Naive B cell (primary cell): ENCODE results near the gene PPM1H. TPM values are rescaled to one million over a fixed set of nuclear protein-coding genes. Genes with fewer than 3 reads are reported as not detected.

Experiments used
- ATAC-seq, 2 donors: fragments of 150-1000 bp; cut with Tn5 transposase; 2 replicates each; pipeline ENCODE4 v1.10.0; 2021; ENCODE audit warnings: low read depth in 2 of 2, mild to moderate bottlenecking in 2 of 2, moderate library complexity in 2 of 2
- DNase-seq: peaks from one replicate; pipeline ENCODE4 v3.0.0; 2022
- H3K27ac Mint-ChIP-seq, 6 donors: one replicate each; pipeline ENCODE4 v1.8.0; 2020 to 2022; ENCODE audit warnings: mild to moderate bottlenecking in 6 of 6, mixed read lengths in 6 of 6, moderate library complexity in 5 of 6, inconsistent platforms in 2 of 6
- H3K27me3 Mint-ChIP-seq, 3 donors: one replicate each; pipeline ENCODE4 v1.8.0; 2021 to 2022; ENCODE audit warnings: mixed read lengths in 3 of 3, mild to moderate bottlenecking in 1 of 3
- H3K36me3 Mint-ChIP-seq, 2 donors: one replicate each; pipeline ENCODE4 v1.8.0; 2020 to 2022; ENCODE audit warnings: mixed read lengths in 2 of 2, inconsistent platforms in 1 of 2, mild to moderate bottlenecking in 1 of 2
- H3K4me1 Mint-ChIP-seq, 3 donors: one replicate each; pipeline ENCODE4 v1.8.0; 2020 to 2022; ENCODE audit warnings: mixed read lengths in 3 of 3, inconsistent platforms in 1 of 3, mild to moderate bottlenecking in 1 of 3, moderate library complexity in 1 of 3
- H3K4me3 Mint-ChIP-seq, 8 donors: one replicate each; pipeline ENCODE4 v1.8.0; 2020 to 2022; ENCODE audit warnings: mild to moderate bottlenecking in 8 of 8, mixed read lengths in 8 of 8, moderate library complexity in 8 of 8, inconsistent platforms in 2 of 8
- H3K9me3 Mint-ChIP-seq, 7 donors: one replicate each; pipeline ENCODE4 v1.8.0; 2020 to 2022; ENCODE audit warnings: mixed read lengths in 7 of 7, mild to moderate bottlenecking in 5 of 7, inconsistent platforms in 2 of 7, moderate library complexity in 1 of 7
- polyA plus RNA-seq, 6 donors: library from polyadenylated mRNA; unstranded; fragments of 300-500 nt; fragmentation: Illumina TruSeq; gene quantifications; one replicate each; pipeline ENCODE4 v1.2.3, GENCODE V29; 2021; ENCODE audit warnings: low read depth in 6 of 6

Gene PPM1H
- polyA plus RNA-seq, 6 donors from 2014 or later = 0.05 to 0.15 (median 0.12) TPM; not detected in 3

GRCh38 chr12:62651138-62651537 lies 283.8 kb downstream of the PPM1H start:
- Mint-ChIP-seq H3K9me3 (peaks cover 0 to 2% (median 0%) of the 10 kb centered on the region in 7 donors), H3K36me3 (peaks cover 3 to 10% of the 10 kb centered on the region in 2 donors), H3K4me1 (peaks cover 0 to 4% (median 0%) of the 10 kb centered on the region in 3 donors), H3K4me3 (no peak overlapping the region), H3K27ac (no peak overlapping the region), H3K27me3 (peaks cover 0 to 24% (median 16%) of the 10 kb centered on the region in 3 donors)
- DNase-seq (no peak), ATAC-seq (no peak)

GRCh38 chr12:62649412-62650138 lies 285.4 kb downstream of the PPM1H start:
- no peak overlapping the region for H3K4me3 Mint-ChIP-seq
- peaks cover 0 to 2% (median 0%) of the 10 kb centered on the region in 7 donors for H3K9me3 Mint-ChIP-seq
- ATAC-seq = no peak
- H3K27me3 Mint-ChIP-seq = peaks cover 0 to 8% (median 3%) of the 10 kb centered on the region in 3 donors
- H3K27ac Mint-ChIP-seq = no peak overlapping the region
- peaks cover under 1 to 2% of the 10 kb centered on the region in 2 donors for H3K36me3 Mint-ChIP-seq
- DNase-seq = no peak
- H3K4me1 Mint-ChIP-seq = peaks cover 0 to 2% (median 0%) of the 10 kb centered on the region in 3 donors

GRCh38 chr12:62647586-62647985 lies 287.4 kb downstream of the PPM1H start:
- no peaks in the 10 kb centered on the region for H3K4me1 Mint-ChIP-seq
- DNase-seq = no peak
- H3K27me3 Mint-ChIP-seq = no peaks in the 10 kb centered on the region
- ATAC-seq = no peak
- H3K36me3 Mint-ChIP-seq = no peaks in the 10 kb centered on the region
- no peak overlapping the region for H3K27ac Mint-ChIP-seq
- no peak overlapping the region for H3K4me3 Mint-ChIP-seq
- peaks cover 0 to 2% (median 0%) of the 10 kb centered on the region in 7 donors for H3K9me3 Mint-ChIP-seq

- no peaks in the 10 kb centered on the region for H3K4me1 Mint-ChIP-seq
- H3K27me3 Mint-ChIP-seq = no peaks in the 10 kb centered on the region
- ATAC-seq = no peak
- peaks cover 0 to under 1% (median 0%) of the 10 kb centered on the region in 7 donors for H3K9me3 Mint-ChIP-seq
- no peak overlapping the region for H3K4me3 Mint-ChIP-seq
- DNase-seq = no peak
- H3K36me3 Mint-ChIP-seq = no peaks in the 10 kb centered on the region
- no peak overlapping the region for H3K27ac Mint-ChIP-seq
These were observed 288.4 kb downstream of the PPM1H start for GRCh38 chr12:62646566-62646965.

- no peak overlapping the region for H3K27ac Mint-ChIP-seq
- H3K27me3 Mint-ChIP-seq = no peaks in the 10 kb centered on the region
- no peaks in the 10 kb centered on the region for H3K36me3 Mint-ChIP-seq
- H3K9me3 Mint-ChIP-seq = peaks cover 0 to 3% (median 0%) of the 10 kb centered on the region in 7 donors
- no peak overlapping the region for H3K4me3 Mint-ChIP-seq
- no peak for ATAC-seq
- H3K4me1 Mint-ChIP-seq = no peaks in the 10 kb centered on the region
- no peak for DNase-seq
These were observed 291.5 kb downstream of the PPM1H start for GRCh38 chr12:62643486-62643885.

- DNase-seq (no peak), ATAC-seq (no peak)
- no peaks in the 10 kb centered on the region for H3K36me3 Mint-ChIP-seq
- H3K27me3 Mint-ChIP-seq = no peaks in the 10 kb centered on the region
- H3K4me3 Mint-ChIP-seq = no peak overlapping the region
- peaks cover 0 to 3% (median 0%) of the 10 kb centered on the region in 7 donors for H3K9me3 Mint-ChIP-seq
- peak overlapping the region in 1 of 6 donors; percentile 16 for H3K27ac Mint-ChIP-seq
- H3K4me1 Mint-ChIP-seq = no peaks in the 10 kb centered on the region
These were observed 292.5 kb downstream of the PPM1H start for GRCh38 chr12:62642486-62642885.

- peaks cover 0 to 3% (median 0%) of the 10 kb centered on the region in 7 donors for H3K9me3 Mint-ChIP-seq
These were observed 294.0 kb downstream of the PPM1H start for GRCh38 chr12:62640910-62641448.

GRCh38 chr12:62637679-62638078 lies 297.3 kb downstream of the PPM1H start:
- ATAC-seq = no peak
- H3K9me3 Mint-ChIP-seq = peaks cover 0 to 7% (median 0%) of the 10 kb centered on the region in 7 donors
- H3K4me3 Mint-ChIP-seq = no peak overlapping the region

More at GRCh38 chr12:62640910-62641448, 294.0 kb downstream of the PPM1H start:
- ATAC-seq (no peak), DNase-seq (no peak)
- no peaks in the 10 kb centered on the region for H3K27me3 Mint-ChIP-seq
- no peaks in the 10 kb centered on the region for H3K36me3 Mint-ChIP-seq
- H3K4me3 Mint-ChIP-seq = no peak overlapping the region
- H3K27ac Mint-ChIP-seq = no peak overlapping the region
- H3K4me1 Mint-ChIP-seq = no peaks in the 10 kb centered on the region

GRCh38 chr12:62635649-62636048 lies 299.3 kb downstream of the PPM1H start:
- Mint-ChIP-seq H3K27ac (peak overlapping the region in 1 of 6 donors; percentile 54), H3K27me3 (peaks cover 42 to 49% (median 43%) of the 10 kb centered on the region in 3 donors), H3K4me1 (peaks cover 10 to 24% (median 16%) of the 10 kb centered on the region in 3 donors), H3K9me3 (peaks cover 0 to 7% (median 0%) of the 10 kb centered on the region in 7 donors), H3K36me3 (no peaks in the 10 kb centered on the region), H3K4me3 (no peak overlapping the region)
- ATAC-seq = no peak
- DNase-seq = no peak

More at GRCh38 chr12:62637679-62638078, 297.3 kb downstream of the PPM1H start:
- H3K4me1 Mint-ChIP-seq = peaks cover 5 to 8% (median 7%) of the 10 kb centered on the region in 3 donors
- DNase-seq = no peak
- peaks cover 26 to 31% (median 27%) of the 10 kb centered on the region in 3 donors for H3K27me3 Mint-ChIP-seq
- no peaks in the 10 kb centered on the region for H3K36me3 Mint-ChIP-seq
- no peak overlapping the region for H3K27ac Mint-ChIP-seq

GRCh38 chr12:62632411-62632918 lies 302.5 kb downstream of the PPM1H start:
- H3K27ac Mint-ChIP-seq = peak overlapping the region in 1 of 6 donors; percentile 51
- H3K27me3 Mint-ChIP-seq = peaks cover 66 to 71% (median 71%) of the 10 kb centered on the region in 3 donors
- H3K9me3 Mint-ChIP-seq = peaks cover 0 to 7% (median 0%) of the 10 kb centered on the region in 7 donors
- peak; percentile 43 to 47 for ATAC-seq
- H3K4me1 Mint-ChIP-seq = peaks cover 13 to 24% (median 16%) of the 10 kb centered on the region in 3 donors
- H3K4me3 Mint-ChIP-seq = peak overlapping the region; percentile 83 to 93 (median 89)
- H3K36me3 Mint-ChIP-seq = peaks cover 4 to 9% of the 10 kb centered on the region in 2 donors
- no peak for DNase-seq

- Mint-ChIP-seq H3K27ac (peak overlapping the region in 2 of 6 donors; percentile 45 to 89), H3K4me3 (peak overlapping the region; percentile 83 to 93 (median 89)), H3K4me1 (peaks cover 13 to 24% (median 16%) of the 10 kb centered on the region in 3 donors), H3K27me3 (peaks cover 69 to 75% (median 71%) of the 10 kb centered on the region in 3 donors), H3K9me3 (peaks cover 0 to 7% (median 0%) of the 10 kb centered on the region in 7 donors), H3K36me3 (peaks cover 4 to 9% of the 10 kb centered on the region in 2 donors)
- DNase-seq (peak; percentile 20), ATAC-seq (peak; percentile 69 to 75)
These were observed 303.2 kb downstream of the PPM1H start for GRCh38 chr12:62631471-62632410.

- no peak for DNase-seq
- Mint-ChIP-seq H3K27me3 (peaks cover 63 to 70% (median 69%) of the 10 kb centered on the region in 3 donors), H3K4me1 (peaks cover 13 to 24% (median 16%) of the 10 kb centered on the region in 3 donors), H3K36me3 (peaks cover 4 to 9% of the 10 kb centered on the region in 2 donors), H3K4me3 (peak overlapping the region in 1 of 8 donors; percentile 30), H3K27ac (no peak overlapping the region), H3K9me3 (peaks cover 0 to 7% (median 0%) of the 10 kb centered on the region in 7 donors)
- no peak for ATAC-seq
These were observed 304.8 kb downstream of the PPM1H start for GRCh38 chr12:62629971-62630739.
